Fibroblast of lung (primary cell): ENCODE data around the gene LRRC18. TPM values are rescaled to one million over a fixed set of nuclear protein-coding genes. Genes with fewer than 3 reads are reported as not detected.

ENCODE experiments used
- DNase-seq, 2 donors: peaks; one replicate each; pipeline versions ENCODE4 v3.0.0 to v3.0.0-alpha.2; 2010; ENCODE audit warnings: low read depth in 2 of 2
- H2AFZ ChIP-seq: 2 replicates; pipeline ENCODE4 v1.5.1; 2012; ENCODE audit warnings: low read length, control low read depth, inconsistent platforms
- H3K27ac ChIP-seq: 2 replicates; pipeline ENCODE4 v1.5.1; 2011; ENCODE audit warnings: low read length, control low read depth; ENCODE audit not compliant: insufficient read depth
- H3K27me3 ChIP-seq: 2 replicates; pipeline ENCODE4 v1.5.1; 2011; ENCODE audit warnings: mild to moderate bottlenecking, low read length; ENCODE audit not compliant: control insufficient read depth, insufficient read depth
- H3K36me3 ChIP-seq: 2 replicates; pipeline ENCODE4 v1.5.1; 2011; ENCODE audit warnings: low read length; ENCODE audit not compliant: control insufficient read depth, insufficient read depth
- H3K4me1 ChIP-seq: 2 replicates; pipeline ENCODE4 v1.5.1; 2011; ENCODE audit warnings: low read length; ENCODE audit not compliant: control insufficient read depth, insufficient read depth; ENCODE audit errors: extremely low read depth
- H3K4me2 ChIP-seq: 2 replicates; pipeline ENCODE4 v1.5.1; 2011; ENCODE audit warnings: low read length, control low read depth; ENCODE audit not compliant: insufficient read depth; ENCODE audit errors: extremely low read depth
- H3K4me3 ChIP-seq, 4 experiments: fragments of 200-600 bp in 1 of 4; sonication (generic) in 1 of 4; replicated peaks in 1 of 4; 2 replicates each; pipeline ENCODE4 v1.5.1; 2011 to 2016; ENCODE audit warnings: low read length in 4 of 4, low read depth in 3 of 4, mild to moderate bottlenecking in 3 of 4, control low read depth in 2 of 4, inconsistent platforms in 1 of 4, mixed read lengths in 1 of 4; ENCODE audit not compliant: insufficient read depth in 1 of 4; ENCODE audit errors: control extremely low read depth in 1 of 4
- H3K79me2 ChIP-seq: 2 replicates; pipeline ENCODE4 v1.5.1; 2012; ENCODE audit warnings: mild to moderate bottlenecking, low read length, inconsistent platforms; ENCODE audit not compliant: control insufficient read depth, insufficient read depth
- H3K9ac ChIP-seq: 2 replicates; pipeline ENCODE4 v1.5.1; 2011; ENCODE audit warnings: mild to moderate bottlenecking, low read length, control low read depth; ENCODE audit not compliant: insufficient read depth
- H3K9me3 ChIP-seq: 2 replicates; pipeline ENCODE4 v1.5.1; 2012; ENCODE audit warnings: low read depth, low read length; ENCODE audit not compliant: control insufficient read depth, insufficient read depth
- H4K20me1 ChIP-seq: 2 replicates; pipeline ENCODE4 v1.5.1; 2011; ENCODE audit warnings: low read length; ENCODE audit not compliant: control insufficient read depth, insufficient read depth; ENCODE audit errors: extremely low read depth
- CTCF ChIP-seq, 2 donors: IDR thresholded peaks in 1 of 2; conservative IDR thresholded peaks in 1 of 2; 1 replicate in 1 of 2; 2 replicates in 1 of 2; pipeline ENCODE4 v1.5.1; 2011 to 2012; ENCODE audit warnings: low read length in 2 of 2, control low read depth in 1 of 2, inconsistent platforms in 1 of 2, low read depth in 1 of 2, mild to moderate bottlenecking in 1 of 2
- EZH2 ChIP-seq: IDR thresholded peaks from 2 replicates; pipeline ENCODE4 v1.5.1; 2012; ENCODE audit warnings: low read length, control low read depth, mild to moderate bottlenecking; ENCODE audit errors: missing control alignments
- polyA plus RNA-seq, 2 donors: library from polyadenylated mRNA; depleted of rRNA in 1 of 2; stranded (reverse) in 1 of 2; unstranded in 1 of 2; fragments of >200 nt; gene quantifications; 2 replicates each; pipeline ENCODE4 v1.2.1, GENCODE V29; 2011 to 2012; ENCODE audit warnings: missing spikeins in 1 of 2
- total RNA-seq: library from RNA; depleted of rRNA; stranded (reverse); fragments of >200 nt; gene quantifications from 2 replicates; pipeline ENCODE4 v1.2.1, GENCODE V29; 2014

Gene LRRC18
- total and polyA plus RNA-seq, 2 donors (not counting 1 experiment from before 2014, with no cell fraction given), result 0.66 TPM; not detected in 1

GRCh38 chr10:48957361-48958151, 17.9 kb upstream of the LRRC18 start:
- H2AFZ ChIP-seq, result no peak overlapping the region
- no peak overlapping the region for H3K4me3 ChIP-seq
- H3K4me2 ChIP-seq, result no peak overlapping the region
- H3K9ac ChIP-seq, result no peak overlapping the region
- H3K36me3 ChIP-seq, result no peaks in the 10 kb centered on the region
- no peaks in the 10 kb centered on the region for H3K4me1 ChIP-seq
- H3K27ac ChIP-seq, result no peak overlapping the region
- H3K27me3 ChIP-seq, result no peaks in the 10 kb centered on the region
- no peak for DNase-seq
- TF ChIP-seq CTCF (conservative IDR thresholded peaks at IDR 0.05 in 1 of 2, IDR thresholded peaks at IDR 0.05 in 1 of 2; ENCODE audit: low read depth in 1 of 2, low read length in 2 of 2) (no peak), EZH2 (no peak)
- no peaks in the 10 kb centered on the region for H4K20me1 ChIP-seq
- H3K9me3 ChIP-seq, result no peaks in the 10 kb centered on the region
- no peaks in the 10 kb centered on the region for H3K79me2 ChIP-seq

GRCh38 chr10:48951707-48952106, 12.1 kb upstream of the LRRC18 start:
- Histone ChIP-seq H3K9me3 (no peaks in the 10 kb centered on the region), H3K79me2 (no peaks in the 10 kb centered on the region), H3K4me3 (no peak overlapping the region), H4K20me1 (no peaks in the 10 kb centered on the region), H2AFZ (no peak overlapping the region), H3K9ac (no peak overlapping the region), H3K4me2 (no peak overlapping the region), H3K27ac (no peak overlapping the region), H3K27me3 (no peaks in the 10 kb centered on the region), H3K4me1 (no peaks in the 10 kb centered on the region), H3K36me3 (no peaks in the 10 kb centered on the region)
- DNase-seq, result no peak
- TF ChIP-seq EZH2 (no peak), CTCF (conservative IDR thresholded peaks at IDR 0.05 in 1 of 2, IDR thresholded peaks at IDR 0.05 in 1 of 2; ENCODE audit: low read depth in 1 of 2, low read length in 2 of 2) (no peak)

GRCh38 chr10:48948470-48949037, 8.9 kb upstream of the LRRC18 start:
- H3K79me2 ChIP-seq, result no peaks in the 10 kb centered on the region
- H3K9ac ChIP-seq, result no peak overlapping the region
- H3K4me3 ChIP-seq, result no peak overlapping the region
- no peak overlapping the region for H2AFZ ChIP-seq
- no peaks in the 10 kb centered on the region for H4K20me1 ChIP-seq
- H3K36me3 ChIP-seq, result no peaks in the 10 kb centered on the region
- H3K4me2 ChIP-seq, result no peak overlapping the region
- TF ChIP-seq CTCF (conservative IDR thresholded peaks at IDR 0.05 in 1 of 2, IDR thresholded peaks at IDR 0.05 in 1 of 2; ENCODE audit: low read depth in 1 of 2, low read length in 2 of 2) (no peak), EZH2 (no peak)
- H3K9me3 ChIP-seq, result no peaks in the 10 kb centered on the region
- no peak overlapping the region for H3K27ac ChIP-seq
- H3K4me1 ChIP-seq, result no peaks in the 10 kb centered on the region
- H3K27me3 ChIP-seq, result no peaks in the 10 kb centered on the region
- no peak for DNase-seq
